HG03558 (cell line): ENCODE measurements around the gene KISS1R.

Experiments used
- ATAC-seq: cut with Tn5 transposase; IDR thresholded peaks from one replicate; pipeline ENCODE4 v1.9.1; 2021; ENCODE audit warnings: moderate number of reproducible peaks; ENCODE audit not compliant: unreplicated experiment; ENCODE audit errors: extremely low read depth

Gene KISS1R

GRCh38 chr19:934865-935479, 17.8 kb downstream of the KISS1R start:
- ATAC-seq = no peak

- ATAC-seq = no peak
Observed at GRCh38 chr19:936175-936546, 19.0 kb downstream of the KISS1R start.

DNA sequence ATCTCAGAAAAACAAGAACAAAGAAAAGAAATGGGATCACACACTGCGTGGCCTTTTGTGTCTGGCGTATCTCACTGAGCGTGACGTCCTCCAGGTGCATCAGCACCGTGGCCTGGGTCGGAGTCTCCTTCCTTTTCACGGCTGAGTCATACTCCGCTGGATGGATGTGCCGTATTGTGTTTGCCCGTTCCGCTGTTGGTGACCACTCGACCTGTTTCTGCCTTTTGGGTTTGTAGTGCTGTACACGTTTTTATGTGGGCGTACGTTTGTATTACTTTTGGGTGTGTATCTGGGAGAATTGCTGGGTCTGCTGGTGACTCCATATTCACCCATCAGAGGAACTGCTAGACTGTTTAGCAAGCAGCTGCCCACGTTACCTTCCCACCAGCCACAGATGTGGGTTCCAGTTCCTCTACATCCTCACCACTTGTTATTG, 20.1 kb downstream of the KISS1R start:
- ATAC-seq = no peak

GRCh38 chr19:938233-938923, 21.2 kb downstream of the KISS1R start:
- ATAC-seq = no peak

- ATAC-seq = no peak
Observed at GRCh38 chr19:939439-939838, 22.3 kb downstream of the KISS1R start.

DNA sequence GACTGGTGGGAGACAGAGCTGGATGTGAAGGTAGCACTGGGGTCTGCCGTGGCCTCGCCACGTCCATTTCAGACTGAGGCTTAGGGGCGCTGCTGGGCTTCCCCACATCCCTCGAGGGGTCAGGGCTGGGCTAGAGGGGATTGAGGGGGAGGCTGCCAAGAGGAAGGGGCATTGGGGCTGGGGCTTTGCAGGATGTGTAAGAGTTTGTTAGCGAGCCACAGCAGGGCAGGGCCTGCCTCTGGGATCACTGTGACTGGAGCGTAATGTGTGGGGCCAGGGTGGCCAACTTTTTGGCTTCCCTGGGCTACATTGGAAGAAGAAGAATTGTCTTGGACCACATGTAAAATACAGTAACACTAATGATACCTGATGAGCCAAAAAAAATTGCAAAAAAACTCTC, 22.8 kb downstream of the KISS1R start:
- no peak for ATAC-seq

DNA sequence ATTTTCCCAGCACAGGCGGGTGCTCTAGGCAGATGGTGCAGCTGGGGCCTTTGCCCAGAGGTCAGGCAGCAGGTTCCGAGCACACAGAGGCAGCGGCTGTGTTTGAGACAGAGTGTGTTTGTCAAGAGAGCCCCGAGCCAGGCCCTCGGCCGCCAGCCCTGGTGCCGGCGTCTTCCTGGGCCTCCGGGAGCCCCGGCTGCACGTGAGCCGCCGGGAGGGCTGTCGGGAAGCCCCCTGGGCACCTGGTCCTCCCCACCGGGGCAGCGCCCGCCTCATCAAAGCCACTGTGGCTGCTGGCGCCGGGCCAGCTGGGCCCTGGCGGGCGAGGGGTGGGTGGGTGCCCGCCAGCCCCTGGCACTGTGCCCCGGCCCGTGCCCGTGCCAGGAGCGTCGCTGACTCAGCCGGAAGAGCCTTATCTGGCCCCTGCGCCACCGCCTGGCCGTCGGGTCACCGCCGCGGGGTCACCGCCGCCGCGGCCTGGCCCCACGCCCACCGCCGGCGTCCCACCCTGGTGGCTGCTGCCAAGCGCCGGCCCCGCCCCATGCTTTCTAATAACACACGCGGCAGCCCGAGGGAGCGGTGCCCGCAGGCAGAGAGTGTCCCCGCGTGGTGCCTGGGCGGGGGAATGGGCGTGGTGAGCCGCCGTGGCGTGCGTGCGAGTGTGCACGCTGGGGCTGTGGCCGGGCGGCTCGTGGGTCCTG, 23.6 kb downstream of the KISS1R start:
- no peak for ATAC-seq

DNA sequence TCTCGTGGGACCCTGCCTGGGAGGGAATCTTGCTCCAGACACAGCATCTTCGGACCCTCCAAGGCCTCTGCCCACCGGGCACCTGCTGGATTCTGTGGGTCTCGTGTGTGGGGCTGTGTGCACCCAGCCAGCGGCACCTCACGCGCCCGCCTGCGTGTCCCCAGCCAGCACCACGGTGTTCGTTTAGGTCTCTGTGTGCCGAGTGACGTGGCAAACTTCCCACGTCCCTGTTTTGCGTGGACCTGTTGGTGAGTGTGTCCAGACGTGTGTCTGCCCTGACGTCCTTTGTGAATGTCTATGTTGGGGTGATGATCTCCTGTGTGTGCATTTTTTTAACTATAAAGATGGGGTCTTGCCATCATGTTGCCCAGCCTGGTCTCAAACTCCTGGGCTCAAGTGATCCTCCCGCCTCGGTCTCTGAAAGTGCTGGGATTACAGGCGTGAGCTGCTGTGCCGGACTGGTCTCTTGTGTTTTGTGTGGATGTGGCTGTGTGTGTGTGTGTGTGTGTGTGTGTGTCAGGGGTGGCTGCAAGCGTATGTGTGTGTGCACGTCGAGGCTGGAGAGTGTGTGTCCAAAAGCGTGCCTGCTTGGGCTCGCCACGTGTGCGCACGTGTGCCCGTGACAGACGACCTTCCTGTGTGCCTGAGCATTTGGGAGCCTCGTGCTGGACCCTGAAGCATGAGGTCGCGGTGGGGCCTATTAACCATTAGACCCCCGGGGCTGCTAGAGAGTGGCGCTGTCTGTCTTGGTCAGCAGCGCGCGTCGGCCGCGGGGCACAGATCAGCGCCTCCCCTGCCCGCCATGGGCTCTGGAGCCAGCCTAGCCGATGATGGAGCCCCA, 24.4 kb downstream of the KISS1R start:
- no peak for ATAC-seq

- no peak for ATAC-seq
Observed at GRCh38 chr19:942133-942645, 25.1 kb downstream of the KISS1R start.

GRCh38 chr19:943551-944170, 26.5 kb downstream of the KISS1R start:
- ATAC-seq = no peak

- no peak for ATAC-seq
Observed at GRCh38 chr19:944171-944567, 27.0 kb downstream of the KISS1R start.

GRCh38 chr19:944663-945241, 27.6 kb downstream of the KISS1R start:
- no peak for ATAC-seq

DNA sequence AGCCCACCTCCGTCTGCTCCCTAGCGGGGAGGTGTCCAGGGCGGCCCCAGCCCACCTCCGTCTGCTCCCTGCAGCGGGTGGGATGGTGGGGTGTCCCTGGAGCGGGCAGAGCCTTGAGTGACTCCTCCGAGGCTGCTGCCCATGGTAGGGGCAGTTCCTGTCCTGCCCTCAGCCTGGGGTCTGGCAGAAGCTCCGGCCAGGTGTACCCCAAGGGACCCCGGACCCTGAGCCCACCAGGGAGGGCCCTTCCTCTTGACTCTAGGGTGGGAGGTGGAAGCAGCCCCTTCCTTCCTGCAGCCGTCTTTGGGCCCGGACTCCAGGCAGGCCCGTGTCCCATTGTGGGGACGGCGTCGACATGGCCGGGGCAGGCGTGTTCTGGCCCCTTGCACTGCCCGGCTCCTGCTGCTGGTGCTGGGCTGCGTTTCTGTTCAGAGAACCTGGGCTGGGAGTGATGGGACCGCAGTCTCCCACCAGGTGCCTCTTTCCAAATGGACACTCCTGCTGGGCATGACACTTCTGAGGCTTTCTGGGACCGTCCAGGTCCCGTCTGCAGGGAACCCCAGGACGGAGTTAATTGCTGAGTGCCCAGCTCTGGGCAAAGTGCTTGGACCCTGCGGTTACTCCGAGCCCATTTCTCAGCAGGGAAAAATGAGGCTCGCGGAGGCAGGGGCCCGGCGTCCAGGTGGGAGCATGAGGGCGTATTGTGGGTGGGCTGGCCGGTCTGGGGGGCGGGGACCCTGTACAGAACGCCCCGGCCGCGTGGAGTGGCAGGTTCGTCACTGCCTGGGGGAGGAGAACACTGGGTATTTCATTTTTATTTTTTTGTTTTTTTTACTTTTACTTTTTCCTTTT, 28.5 kb downstream of the KISS1R start:
- ATAC-seq = no peak

DNA sequence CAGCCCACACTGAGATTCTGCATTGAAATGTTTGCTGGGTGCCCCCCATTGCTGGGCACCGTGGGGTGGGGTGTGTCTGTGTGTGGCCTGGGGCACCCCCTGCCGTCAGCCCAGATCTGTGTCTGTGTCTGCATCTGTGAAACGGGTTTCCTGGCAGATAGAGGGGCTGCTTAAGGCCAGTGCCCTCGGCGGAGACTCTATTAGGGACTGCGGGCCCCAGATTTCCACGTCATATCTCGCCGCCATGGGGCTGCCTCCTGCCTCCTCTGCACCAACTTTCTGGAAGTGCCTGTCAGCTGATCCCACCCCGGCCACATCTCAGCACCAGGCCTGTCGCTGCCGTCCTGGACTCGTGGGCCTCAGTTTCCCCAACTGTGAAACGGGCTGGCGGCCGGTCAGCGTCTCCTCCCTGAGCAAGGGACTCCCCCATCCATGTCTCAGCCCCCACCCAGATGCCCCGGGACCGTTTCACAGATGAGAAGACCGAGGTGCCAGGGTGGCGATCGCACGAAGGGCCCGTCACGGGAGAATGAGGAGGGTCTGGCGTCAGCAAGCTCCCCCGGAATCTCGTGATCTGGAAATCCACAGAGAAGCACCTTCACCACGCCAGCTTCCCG, 30.1 kb downstream of the KISS1R start:
- ATAC-seq = no peak

DNA sequence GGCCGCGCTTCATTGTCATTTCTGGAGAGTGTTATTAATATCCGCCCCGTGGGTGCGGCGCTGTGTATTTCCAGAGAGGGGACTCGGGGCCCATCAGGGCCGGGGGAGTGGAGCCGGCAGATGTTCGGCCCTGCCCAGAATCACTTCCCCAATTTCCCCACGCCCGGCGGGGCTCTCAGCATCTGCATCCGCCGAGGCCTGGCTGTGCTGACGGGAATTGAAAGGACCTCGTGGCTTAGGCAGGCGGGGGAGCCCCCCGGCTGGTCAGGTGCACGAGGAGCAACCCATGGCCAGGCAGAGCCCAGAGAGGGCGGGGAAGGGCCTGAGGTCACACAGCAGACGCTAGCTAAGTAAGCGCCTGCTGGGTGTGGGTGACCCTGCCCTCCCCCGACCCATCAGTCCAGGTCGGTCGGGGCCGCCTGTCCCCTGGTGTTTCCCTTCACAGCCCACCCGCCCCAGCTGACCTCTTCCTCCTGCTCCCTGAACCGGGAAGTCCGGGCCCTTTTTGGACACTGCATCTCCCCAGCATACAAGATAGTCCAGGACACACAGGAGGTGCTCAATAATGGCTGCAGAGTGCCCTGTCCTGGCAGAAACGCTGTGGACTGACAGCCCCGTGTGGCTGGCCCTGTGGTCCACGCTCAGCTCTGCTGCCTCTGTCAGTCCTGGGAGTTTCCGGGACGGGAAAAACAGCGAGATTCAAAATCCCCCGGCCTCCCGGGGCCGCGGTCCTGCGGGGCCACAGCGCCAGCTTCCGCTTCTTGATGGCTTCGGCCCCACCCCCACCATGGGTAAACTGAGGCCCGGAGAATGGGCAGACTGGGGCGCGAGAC, 30.8 kb downstream of the KISS1R start:
- ATAC-seq = peak; percentile 59

- no peak for ATAC-seq
Observed at GRCh38 chr19:948842-949496, 31.8 kb downstream of the KISS1R start.
